Testis (tissue), 3 donors: ENCODE data around the gene NARS2. TPM values are rescaled to one million over a fixed set of nuclear protein-coding genes. Genes with fewer than 3 reads are reported as not detected.

Experiments
- DNase-seq: peaks from one replicate; pipeline ENCODE4 v3.0.0-alpha.2; 2019
- H3K27ac ChIP-seq, 2 donors: fragments of 200-600 bp; sonication (generic); one replicate each; pipeline ENCODE4 v1.5.1; 2019
- H3K27me3 ChIP-seq: fragments of 200-600 bp; sonication (generic); one replicate; pipeline ENCODE4 v1.5.1; 2019
- H3K36me3 ChIP-seq: fragments of 200-600 bp; sonication (generic); one replicate; pipeline ENCODE4 v1.5.1; 2017; ENCODE audit warnings: low read depth; ENCODE audit errors: missing control alignments
- H3K4me1 ChIP-seq: fragments of 200-600 bp; sonication (generic); one replicate; pipeline ENCODE4 v1.5.1; 2019
- H3K4me3 ChIP-seq, 2 donors: fragments of 200-600 bp; sonication (generic); one replicate each; pipeline ENCODE4 v1.5.1; 2017 to 2019
- H3K9me3 ChIP-seq: fragments of 200-600 bp; sonication (generic); one replicate; pipeline ENCODE4 v1.5.1; 2017
- POLR2A ChIP-seq: fragments of 450-650 bp; IDR thresholded peaks from one replicate; pipeline ENCODE4 v1.6.1; 2017; ENCODE audit warnings: antibody characterized with exemption, mild to moderate bottlenecking, moderate library complexity
- WGBS, 2 donors: methylation state at CpG; one replicate each; pipeline ENCODE4 v1.1.5; 2018; 5-methylcytosine and 5-hydroxymethylcytosine counted together
- intact Hi-C: fragments of 100-400 bp; cut with DNase I; formaldehyde crosslinking; loops from one replicate; pipeline ENCODE4 v1.15.1; 2023; ENCODE audit warnings: low total_unique reads
- polyA plus RNA-seq: library from polyadenylated mRNA; stranded (reverse); fragments of 350-450 nt; fragmentation: Illumina TruSeq; extraction: RNeasy Lipid Tissue Mini Kit (QIAGEN cat#74804); gene quantifications from one replicate; pipeline ENCODE4 v1.2.3, GENCODE V29; 2014; ENCODE audit warnings: low read depth, low replicate concordance; ENCODE audit not compliant: insufficient read depth
- total RNA-seq, 2 donors: library from RNA; depleted of rRNA; stranded (reverse); fragments of >200 nt; gene quantifications; one replicate each; pipeline ENCODE4 v1.2.3, GENCODE V29; 2016
- TF ChIP-seq, protein P1 (sequence below), 3 experiments: fragments of 450-650 bp in 2 of 3; fragments of 200-600 bp in 1 of 3; sonication (generic) in 1 of 3; IDR thresholded peaks; one replicate each; pipeline ENCODE4 v1.5.1; 2016 to 2019; ENCODE audit warnings: antibody characterized with exemption in 3 of 3, mild to moderate bottlenecking in 2 of 3, moderate library complexity in 1 of 3

Gene NARS2
- total and polyA plus RNA-seq, 3 donors from 2014 or later: 9.8 to 22.6 (median 21.3) TPM

DNA sequence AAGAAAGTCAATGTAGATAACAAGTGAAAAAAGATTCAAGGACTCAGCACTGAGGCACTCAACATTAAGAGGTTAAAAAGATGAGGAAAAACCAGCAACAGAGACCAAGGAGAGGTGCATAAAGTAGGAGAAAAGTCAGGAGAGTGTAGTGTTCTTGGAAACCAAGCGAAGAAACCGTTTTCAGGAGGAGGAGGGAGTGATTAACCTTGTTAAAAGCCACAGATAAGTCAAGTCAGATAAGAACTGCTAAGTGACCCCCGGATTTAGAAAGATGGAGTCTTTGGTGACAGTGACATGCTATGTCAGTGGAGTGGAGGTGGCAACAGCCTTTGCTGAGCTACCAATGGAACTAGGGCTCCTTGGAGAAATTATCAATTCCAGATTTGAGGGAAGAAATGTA is 13.9 kb upstream of the NARS2 start:
- DNase-seq: no peak
- Histone ChIP-seq H3K9me3 (no peaks in the 10 kb centered on the region), H3K27ac (no peak overlapping the region), H3K4me1 (no peaks in the 10 kb centered on the region), H3K27me3 (no peaks in the 10 kb centered on the region), H3K4me3 (no peak overlapping the region), H3K36me3 (no peaks in the 10 kb centered on the region)
- TF ChIP-seq POLR2A: no peak
- TF ChIP-seq, protein P1, sequence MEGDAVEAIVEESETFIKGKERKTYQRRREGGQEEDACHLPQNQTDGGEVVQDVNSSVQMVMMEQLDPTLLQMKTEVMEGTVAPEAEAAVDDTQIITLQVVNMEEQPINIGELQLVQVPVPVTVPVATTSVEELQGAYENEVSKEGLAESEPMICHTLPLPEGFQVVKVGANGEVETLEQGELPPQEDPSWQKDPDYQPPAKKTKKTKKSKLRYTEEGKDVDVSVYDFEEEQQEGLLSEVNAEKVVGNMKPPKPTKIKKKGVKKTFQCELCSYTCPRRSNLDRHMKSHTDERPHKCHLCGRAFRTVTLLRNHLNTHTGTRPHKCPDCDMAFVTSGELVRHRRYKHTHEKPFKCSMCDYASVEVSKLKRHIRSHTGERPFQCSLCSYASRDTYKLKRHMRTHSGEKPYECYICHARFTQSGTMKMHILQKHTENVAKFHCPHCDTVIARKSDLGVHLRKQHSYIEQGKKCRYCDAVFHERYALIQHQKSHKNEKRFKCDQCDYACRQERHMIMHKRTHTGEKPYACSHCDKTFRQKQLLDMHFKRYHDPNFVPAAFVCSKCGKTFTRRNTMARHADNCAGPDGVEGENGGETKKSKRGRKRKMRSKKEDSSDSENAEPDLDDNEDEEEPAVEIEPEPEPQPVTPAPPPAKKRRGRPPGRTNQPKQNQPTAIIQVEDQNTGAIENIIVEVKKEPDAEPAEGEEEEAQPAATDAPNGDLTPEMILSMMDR (IDR thresholded peaks at IDR 0.05): no peak
- intact Hi-C loops: no loop called here
- 45 to 55% methylated on average over 3 of the region's 3 CpGs for WGBS, 2 donors

GRCh38 chr11:78587446-78587845 is 12.8 kb upstream of the NARS2 start:
- no peaks in the 10 kb centered on the region for H3K9me3 ChIP-seq
- no peaks in the 10 kb centered on the region for H3K4me1 ChIP-seq
- no peak overlapping the region for H3K4me3 ChIP-seq
- no peak overlapping the region for H3K27ac ChIP-seq
- H3K36me3 ChIP-seq: no peaks in the 10 kb centered on the region
- TF ChIP-seq, protein P1 (IDR thresholded peaks at IDR 0.05): no peak
- no peak for TF ChIP-seq POLR2A
- H3K27me3 ChIP-seq: no peaks in the 10 kb centered on the region
- DNase-seq: no peak
- 73 to 74% methylated on average over 3 of the region's 3 CpGs for WGBS, 2 donors
- intact Hi-C loops: no loop called here

GRCh38 chr11:78586452-78587046 is 11.9 kb upstream of the NARS2 start:
- DNase-seq: no peak
- 97 to 100% methylated on average over 1 of the region's 1 CpG for WGBS, 2 donors
- intact Hi-C loops: no loop called here

DNA sequence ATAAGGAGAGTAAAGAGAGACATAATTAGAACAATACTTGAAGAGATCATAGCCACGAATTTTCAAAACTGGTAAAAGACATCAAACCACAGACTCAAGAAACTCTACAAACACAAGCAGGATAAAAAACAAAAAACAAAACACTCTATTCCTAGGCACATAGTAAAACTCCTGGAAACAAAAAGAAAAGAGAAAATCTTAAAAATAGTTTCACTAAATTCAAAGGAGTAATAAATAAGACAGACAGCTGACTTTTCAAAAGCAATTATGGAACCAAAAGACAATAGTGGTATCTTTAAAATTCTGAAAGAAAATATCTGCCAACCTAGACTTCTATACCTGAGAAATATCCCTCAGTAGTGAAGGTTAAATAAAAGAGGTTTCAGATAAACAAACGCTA is 9.2 kb upstream of the NARS2 start:
- intact Hi-C loops: no loop called here
- no peak overlapping the region for H3K4me3 ChIP-seq
- no peaks in the 10 kb centered on the region for H3K27me3 ChIP-seq
- H3K9me3 ChIP-seq: no peaks in the 10 kb centered on the region
- no peak for DNase-seq
- 91 to 94% methylated on average over 2 of the region's 2 CpGs for WGBS, 2 donors
- H3K27ac ChIP-seq: no peak overlapping the region
- no peaks in the 10 kb centered on the region for H3K36me3 ChIP-seq
- TF ChIP-seq POLR2A: no peak
- TF ChIP-seq, protein P1 (IDR thresholded peaks at IDR 0.05): no peak
- no peaks in the 10 kb centered on the region for H3K4me1 ChIP-seq

More at GRCh38 chr11:78586452-78587046, 11.9 kb upstream of the NARS2 start:
- Histone ChIP-seq H3K27me3 (no peaks in the 10 kb centered on the region), H3K36me3 (no peaks in the 10 kb centered on the region), H3K4me1 (no peaks in the 10 kb centered on the region), H3K4me3 (no peak overlapping the region), H3K27ac (no peak overlapping the region), H3K9me3 (no peaks in the 10 kb centered on the region)
- TF ChIP-seq POLR2A: no peak
- TF ChIP-seq, protein P1 (IDR thresholded peaks at IDR 0.05): peak; percentile 6 to 46 (median 42)

DNA sequence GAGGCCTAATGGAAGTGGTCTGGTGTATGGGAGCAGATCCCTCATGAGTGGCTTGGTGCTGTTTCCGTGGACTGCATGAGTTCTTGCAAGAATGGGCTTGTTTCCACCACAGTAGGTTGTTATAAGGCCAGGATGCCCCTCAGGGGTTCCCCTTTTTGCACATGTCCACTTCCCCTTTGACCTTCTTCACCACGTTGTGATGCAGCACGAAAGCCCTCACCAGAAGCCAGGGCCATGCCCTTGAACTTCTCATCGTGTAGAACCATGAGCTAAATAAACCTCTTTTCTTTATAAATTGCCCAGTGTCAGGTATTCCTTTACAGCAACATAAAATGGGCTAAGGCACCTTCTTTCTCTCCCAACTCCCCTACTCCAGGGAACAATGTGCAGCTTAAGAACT is 2.8 kb upstream of the NARS2 start:
- DNase-seq: no peak
- H3K4me3 ChIP-seq: no peak overlapping the region
- no peaks in the 10 kb centered on the region for H3K27me3 ChIP-seq
- H3K27ac ChIP-seq: no peak overlapping the region
- 64 to 84% methylated on average over 4 of the region's 4 CpGs for WGBS, 2 donors
- H3K36me3 ChIP-seq: no peaks in the 10 kb centered on the region
- intact Hi-C loops: no loop called here
- H3K9me3 ChIP-seq: no peaks in the 10 kb centered on the region
- TF ChIP-seq POLR2A: no peak
- TF ChIP-seq, protein P1 (IDR thresholded peaks at IDR 0.05): no peak
- peaks cover 8% of the 10 kb centered on the region for H3K4me1 ChIP-seq
